SK-N-SH (cell line): ENCODE data around the gene NLGN1. TPM values are rescaled to one million over a fixed set of nuclear protein-coding genes. Genes with fewer than 3 reads are reported as not detected.
"Not testable (repeated sequence)": the region's sequence is repeated elsewhere in the genome, so short reads cannot be mapped to it uniquely, and the experiment has no call there.

ENCODE experiments used
- CTCF ChIA-PET: fragments of 300-600, 350-600 bp; formaldehyde crosslinking; extraction: SDS; loops from one replicate; lab custom pipeline; 2021; lab: Yijun Ruan, JAX
- POLR2A ChIA-PET: fragments of 350-600 bp; sonication (Branson Sonifier 250); formaldehyde crosslinking; extraction: SDS; loops from one replicate; lab custom pipeline; 2020; ENCODE audit warnings: antibody characterized with exemption, inconsistent platforms; lab: Yijun Ruan, JAX
- DNase-seq: peaks from one replicate; pipeline ENCODE4 v3.0.0; 2012
- H2AFZ ChIP-seq: fragments of 200-600 bp; sonication (generic); 2 replicates; pipeline ENCODE4 v1.8.1; 2016; ENCODE audit warnings: antibody characterized with exemption, mild to moderate bottlenecking, low read depth
- H3F3A ChIP-seq: fragments of 200-600 bp; sonication (generic); replicated peaks from 2 replicates; pipeline ENCODE3; 2016; ENCODE audit warnings: antibody characterized with exemption, mild to moderate bottlenecking; ENCODE audit not compliant: insufficient read depth
- H3K27ac ChIP-seq, 2 experiments: fragments of 200-500 bp in 1 of 2; fragments of 200-600 bp in 1 of 2; sonication (Bioruptor generic) in 1 of 2; sonication (generic), shearing (Covaris generic) in 1 of 2; 2 replicates each; pipeline versions ENCODE4 v1.5.1 to v1.6.1; 2014 to 2016; ENCODE audit warnings: low read depth in 2 of 2, inconsistent platforms in 1 of 2, low read length in 1 of 2, mild to moderate bottlenecking in 1 of 2, mixed read lengths in 1 of 2
- H3K27me3 ChIP-seq: fragments of 200-600 bp; sonication (generic), shearing (Covaris generic); 2 replicates; pipeline ENCODE4 v1.6.1; 2016; ENCODE audit warnings: mixed run types; ENCODE audit not compliant: insufficient read depth
- H3K36me3 ChIP-seq, 2 experiments: fragments of 200-500 bp in 1 of 2; fragments of 200-600 bp in 1 of 2; sonication (Bioruptor generic) in 1 of 2; sonication (generic) in 1 of 2; replicated peaks in 1 of 2; 2 replicates each; pipeline versions ENCODE3 to v1.5.1; 2014 to 2016; ENCODE audit warnings: low read length in 1 of 2, mild to moderate bottlenecking in 1 of 2; ENCODE audit not compliant: insufficient read depth in 2 of 2, control insufficient read depth in 1 of 2
- H3K4me1 ChIP-seq, 2 experiments: fragments of 200-500 bp in 1 of 2; fragments of 200-600 bp in 1 of 2; sonication (Bioruptor generic) in 1 of 2; sonication (generic), shearing (Covaris generic) in 1 of 2; 2 replicates each; pipeline versions ENCODE4 v1.5.1 to v1.6.1; 2014 to 2016; ENCODE audit warnings: low read depth in 1 of 2, low read length in 1 of 2, mixed run types in 1 of 2; ENCODE audit not compliant: insufficient read depth in 2 of 2, control insufficient read depth in 1 of 2
- H3K4me2 ChIP-seq: fragments of 200-600 bp; sonication (generic), shearing (Covaris generic); 2 replicates; pipeline ENCODE4 v1.6.1; 2017; ENCODE audit warnings: mixed run types
- H3K4me3 ChIP-seq, 2 experiments: fragments of 200-500 bp in 1 of 2; fragments of 200-600 bp in 1 of 2; sonication (Bioruptor generic) in 1 of 2; sonication (generic), shearing (Covaris generic) in 1 of 2; 2 replicates each; pipeline versions ENCODE4 v1.5.1 to v1.8.1; 2014 to 2016; ENCODE audit warnings: low read depth in 2 of 2, inconsistent platforms in 1 of 2, low read length in 1 of 2, mild to moderate bottlenecking in 1 of 2, mixed read lengths in 1 of 2, moderate library complexity in 1 of 2
- H3K79me2 ChIP-seq: fragments of 200-600 bp; sonication (generic); 2 replicates; pipeline ENCODE4 v1.8.1; 2017; ENCODE audit warnings: mild to moderate bottlenecking; ENCODE audit not compliant: insufficient read depth
- H3K9ac ChIP-seq: fragments of 200-600 bp; sonication (generic); 2 replicates; pipeline ENCODE4 v1.6.1; 2017; ENCODE audit warnings: mixed run types
- H3K9me2 ChIP-seq: fragments of 200-600 bp; sonication (generic); 2 replicates; pipeline ENCODE4 v1.6.1; 2017; ENCODE audit warnings: mixed run types
- H3K9me3 ChIP-seq: fragments of 200-600 bp; sonication (generic); 2 replicates; pipeline ENCODE4 v1.6.1; 2017; ENCODE audit warnings: mixed run types, mild to moderate bottlenecking, moderate library complexity
- H4K20me1 ChIP-seq: fragments of 200-600 bp; sonication (generic); 2 replicates; pipeline ENCODE4 v1.6.1; 2017; ENCODE audit warnings: mild to moderate bottlenecking, mixed run types; ENCODE audit not compliant: insufficient read depth
- CHD2 ChIP-seq: fragments of 150-350 bp; IDR thresholded peaks from 2 replicates; pipeline ENCODE4 v1.6.1; 2018; ENCODE audit warnings: low read length; ENCODE audit not compliant: partially characterized antibody
- EP300 ChIP-seq, 2 experiments: IDR thresholded peaks; 2 replicates each; pipeline versions ENCODE4 v1.4.0 to v1.6.1; 2012; ENCODE audit warnings: borderline replicate concordance in 1 of 2, low read depth in 1 of 2, low read length in 1 of 2
- FOXM1 ChIP-seq: IDR thresholded peaks from 2 replicates; pipeline ENCODE4 v1.4.0; 2012; ENCODE audit warnings: low read depth, mild to moderate bottlenecking
- GABPA ChIP-seq: IDR thresholded peaks from 2 replicates; pipeline ENCODE4 v1.4.0; 2012; ENCODE audit warnings: low read depth, mild to moderate bottlenecking
- JUND ChIP-seq: IDR thresholded peaks from 2 replicates; pipeline ENCODE4 v1.4.0; 2012
- MAX ChIP-seq: IDR thresholded peaks from 2 replicates; pipeline ENCODE4 v1.4.0; 2012; ENCODE audit warnings: low read depth
- NFIC ChIP-seq: IDR thresholded peaks from 2 replicates; pipeline ENCODE4 v1.4.0; 2012; ENCODE audit warnings: borderline replicate concordance
- NRF1 ChIP-seq: IDR thresholded peaks from 2 replicates; pipeline ENCODE4 v1.6.1; 2012; ENCODE audit warnings: low read depth, mild to moderate bottlenecking, low read length
- RAD21 ChIP-seq: IDR thresholded peaks from 2 replicates; pipeline ENCODE4 v1.6.1; 2012; ENCODE audit warnings: mild to moderate bottlenecking, low read length
- REST ChIP-seq: IDR thresholded peaks from 2 replicates; pipeline ENCODE4 v1.6.1; 2012; ENCODE audit warnings: mild to moderate bottlenecking, low read depth, low read length, moderate library complexity
- RFX5 ChIP-seq: IDR thresholded peaks from 2 replicates; pipeline ENCODE4 v1.6.1; 2012; ENCODE audit warnings: mild to moderate bottlenecking, improper control_type of control experiment, low read length
- SIN3A ChIP-seq: IDR thresholded peaks from 2 replicates; pipeline ENCODE4 v1.6.1; 2012; ENCODE audit warnings: low read depth, mild to moderate bottlenecking, low read length, moderate library complexity, borderline replicate concordance
- SMC3 ChIP-seq: IDR thresholded peaks from 2 replicates; pipeline ENCODE4 v1.6.1; 2012; ENCODE audit warnings: low read depth, low read length, improper control_type of control experiment
- TAF1 ChIP-seq: IDR thresholded peaks from 2 replicates; pipeline ENCODE4 v1.6.1; 2012; ENCODE audit warnings: low read depth, mild to moderate bottlenecking, low read length, moderate library complexity, borderline replicate concordance
- TCF12 ChIP-seq: IDR thresholded peaks from 2 replicates; pipeline ENCODE4 v1.4.0; 2012
- YY1 ChIP-seq: IDR thresholded peaks from 2 replicates; pipeline ENCODE4 v1.4.0; 2012; ENCODE audit warnings: low read depth, mild to moderate bottlenecking
- WGBS: methylation state at CpG from one replicate; pipeline ENCODE4 v1.1.6; 2017; ENCODE audit warnings: low lambda C conversion rate; 5-methylcytosine and 5-hydroxymethylcytosine counted together
- polyA plus RNA-seq, 3 experiments: library from polyadenylated mRNA; depleted of rRNA; stranded (reverse); fragments of >200 nt; gene quantifications; 2 replicates each; pipeline ENCODE4 v1.2.3, GENCODE V29; 2012

Gene NLGN1
- polyA plus RNA-seq, 1 of the 3 experiments (the other 2 are of a cell fraction): 1.5 TPM

GRCh38 chr3:173591401-173591800 is 193.9 kb downstream of the NLGN1 start:
- Histone ChIP-seq H3F3A (peaks cover 9% of the 10 kb centered on the region), H3K79me2 (peaks cover 24% of the 10 kb centered on the region), H3K27ac (no peak overlapping the region), H3K4me3 (no peak overlapping the region), H3K9me3 (no peaks in the 10 kb centered on the region), H3K4me2 (no peak overlapping the region), H3K9ac (no peak overlapping the region), H4K20me1 (no peaks in the 10 kb centered on the region), H3K4me1 (no peaks in the 10 kb centered on the region), H3K36me3 (no peaks in the 10 kb centered on the region), H3K9me2 (no peaks in the 10 kb centered on the region), H2AFZ (no peak overlapping the region), H3K27me3 (no peaks in the 10 kb centered on the region)
- no peak for DNase-seq
- WGBS: 88% methylated on average over 2 of the region's 2 CpGs
- POLR2A ChIA-PET: no interaction called here
- no peak for TF ChIP-seq TAF1
- no peak for TF ChIP-seq CHD2
- no peak for TF ChIP-seq JUND
- TF ChIP-seq GABPA: no peak
- no peak for TF ChIP-seq SMC3
- no peak for TF ChIP-seq RAD21
- no peak for TF ChIP-seq EP300 (IDR thresholded peaks at IDR 0.05; ENCODE audit: borderline replicate concordance in 1 of 2, low read depth in 1 of 2, low read length in 1 of 2)
- TF ChIP-seq NFIC: no peak
- TF ChIP-seq NRF1: no peak
- TF ChIP-seq FOXM1: no peak
- no peak for TF ChIP-seq SIN3A
- TF ChIP-seq YY1: no peak
- TF ChIP-seq MAX: no peak
- no peak for TF ChIP-seq REST
- no peak for TF ChIP-seq TCF12
- TF ChIP-seq RFX5: no peak
- CTCF ChIA-PET: interaction anchor here (1.0 to 1.3 kb wide), 2 partner anchors 28 to 142 kb away, joined by 3 to 4 read pairs; no protein-coding TSS in a partner anchor

GRCh38 chr3:173594881-173595280 is 197.3 kb downstream of the NLGN1 start:
- H3K79me2 ChIP-seq, H3K36me3 ChIP-seq, H3K4me2 ChIP-seq, H3K9me2 ChIP-seq, H4K20me1 ChIP-seq, DNase-seq, H2AFZ ChIP-seq, H3F3A ChIP-seq, H3K4me1 ChIP-seq, H3K27me3 ChIP-seq, H3K4me3 ChIP-seq, H3K27ac ChIP-seq, H3K9ac ChIP-seq, POLR2A ChIA-PET, H3K9me3 ChIP-seq: not testable (repeated sequence)
- CTCF ChIA-PET: interaction anchor here (1.3 kb wide), 1 partner anchor 10 kb away, joined by 4 read pairs; no protein-coding TSS in a partner anchor
- WGBS: 70% methylated on average over 1 of the region's 3 CpGs
